ENCODE results near the gene NFATC2. TPM values are rescaled to one million over a fixed set of nuclear protein-coding genes. Genes with fewer than 3 reads are reported as not detected.

The NFATC2 gene
- total and polyA plus RNA-seq, 2 experiments from 2014 or later: 0.52 to 0.59 TPM

DNA sequence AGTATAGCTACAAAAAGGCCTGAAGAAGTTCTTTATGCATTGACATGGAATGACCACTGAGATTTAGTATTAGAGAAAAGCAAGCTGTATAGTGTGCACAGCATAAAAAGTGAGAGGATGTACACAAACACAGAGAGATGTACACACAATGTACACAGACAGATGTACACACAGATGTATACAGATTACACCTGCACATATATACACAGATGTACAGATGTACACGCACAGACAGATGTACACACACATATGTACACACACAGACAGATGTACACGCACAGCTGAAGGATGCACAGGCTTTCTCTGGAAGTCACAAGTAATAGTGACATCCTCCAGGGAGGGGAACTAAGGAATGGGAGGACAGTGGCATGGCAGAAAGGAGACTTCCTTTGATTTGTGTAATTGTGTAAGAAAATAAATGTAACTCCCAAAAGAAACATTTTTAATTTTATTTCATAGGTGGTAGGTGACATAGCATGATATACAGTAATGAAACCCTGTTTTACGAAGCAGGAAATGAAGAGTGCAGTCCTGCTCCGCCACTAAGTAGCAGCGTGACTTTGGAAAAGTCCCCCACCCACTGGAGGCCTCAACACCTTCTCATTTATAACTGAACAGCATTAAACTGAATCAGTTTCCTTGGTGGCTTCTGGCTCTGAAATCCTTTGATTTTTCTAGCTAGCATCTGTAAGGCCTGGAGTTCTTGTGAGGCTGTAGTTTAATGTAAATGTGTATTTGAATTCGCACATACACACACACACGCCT, 14.1 kb downstream of the NFATC2 start:
- Histone ChIP-seq H3K79me2 (replicated peaks; ENCODE audit: insufficient read depth) (no peaks in the 10 kb centered on the region), H3K27ac (ENCODE audit: low read depth) (no peak overlapping the region; the same call in 1 of the 2 replicates), H4K20me1 (replicated peaks; ENCODE audit: insufficient read depth) (no peaks in the 10 kb centered on the region), H3K4me2 (no peak overlapping the region), H3K27me3 (ENCODE audit: insufficient read depth) (no peaks in the 10 kb centered on the region), H3K4me1 (ENCODE audit: insufficient read depth) (no peaks in the 10 kb centered on the region), H3F3A (replicated peaks; ENCODE audit: low read depth) (no peaks in the 10 kb centered on the region), H2AFZ (no peak overlapping the region), H3K9me2 (ENCODE audit: insufficient read depth) (no peaks in the 10 kb centered on the region), H3K4me3 (no peak overlapping the region), H3K36me3 (ENCODE audit: insufficient read depth) (no peaks in the 10 kb centered on the region)
- TF ChIP-seq CREB1 (CRISPR knock-in tag; IDR thresholded peaks at IDR 0.05; ENCODE audit: low read depth) (no peak), ZNF114 (CRISPR knock-in tag; IDR thresholded peaks at IDR 0.05) (no peak), ZNF331 (CRISPR knock-in tag; IDR thresholded peaks at IDR 0.05; ENCODE audit: low read depth) (no peak), JUNB (IDR thresholded peaks at IDR 0.05; ENCODE audit: unreplicated experiment) (no peak), EZH2phosphoT487 (IDR thresholded peaks at IDR 0.05; ENCODE audit: unreplicated experiment) (no peak), EZH2 (IDR thresholded peaks at IDR 0.05; ENCODE audit: low read depth, unreplicated experiment) (no peak), NANOG (IDR thresholded peaks at IDR 0.05; ENCODE audit: borderline replicate concordance) (no peak), POLR2AphosphoS5 (IDR thresholded peaks at IDR 0.05; ENCODE audit: low read depth) (no peak), STAT1 (IDR thresholded peaks at IDR 0.05; ENCODE audit: unreplicated experiment) (no peak)
- TF ChIP-seq, protein P1, sequence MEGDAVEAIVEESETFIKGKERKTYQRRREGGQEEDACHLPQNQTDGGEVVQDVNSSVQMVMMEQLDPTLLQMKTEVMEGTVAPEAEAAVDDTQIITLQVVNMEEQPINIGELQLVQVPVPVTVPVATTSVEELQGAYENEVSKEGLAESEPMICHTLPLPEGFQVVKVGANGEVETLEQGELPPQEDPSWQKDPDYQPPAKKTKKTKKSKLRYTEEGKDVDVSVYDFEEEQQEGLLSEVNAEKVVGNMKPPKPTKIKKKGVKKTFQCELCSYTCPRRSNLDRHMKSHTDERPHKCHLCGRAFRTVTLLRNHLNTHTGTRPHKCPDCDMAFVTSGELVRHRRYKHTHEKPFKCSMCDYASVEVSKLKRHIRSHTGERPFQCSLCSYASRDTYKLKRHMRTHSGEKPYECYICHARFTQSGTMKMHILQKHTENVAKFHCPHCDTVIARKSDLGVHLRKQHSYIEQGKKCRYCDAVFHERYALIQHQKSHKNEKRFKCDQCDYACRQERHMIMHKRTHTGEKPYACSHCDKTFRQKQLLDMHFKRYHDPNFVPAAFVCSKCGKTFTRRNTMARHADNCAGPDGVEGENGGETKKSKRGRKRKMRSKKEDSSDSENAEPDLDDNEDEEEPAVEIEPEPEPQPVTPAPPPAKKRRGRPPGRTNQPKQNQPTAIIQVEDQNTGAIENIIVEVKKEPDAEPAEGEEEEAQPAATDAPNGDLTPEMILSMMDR (conservative IDR thresholded peaks at IDR 0.05; ENCODE audit: low read depth in 2 of 2): no peak
- TF ChIP-seq, protein P2, sequence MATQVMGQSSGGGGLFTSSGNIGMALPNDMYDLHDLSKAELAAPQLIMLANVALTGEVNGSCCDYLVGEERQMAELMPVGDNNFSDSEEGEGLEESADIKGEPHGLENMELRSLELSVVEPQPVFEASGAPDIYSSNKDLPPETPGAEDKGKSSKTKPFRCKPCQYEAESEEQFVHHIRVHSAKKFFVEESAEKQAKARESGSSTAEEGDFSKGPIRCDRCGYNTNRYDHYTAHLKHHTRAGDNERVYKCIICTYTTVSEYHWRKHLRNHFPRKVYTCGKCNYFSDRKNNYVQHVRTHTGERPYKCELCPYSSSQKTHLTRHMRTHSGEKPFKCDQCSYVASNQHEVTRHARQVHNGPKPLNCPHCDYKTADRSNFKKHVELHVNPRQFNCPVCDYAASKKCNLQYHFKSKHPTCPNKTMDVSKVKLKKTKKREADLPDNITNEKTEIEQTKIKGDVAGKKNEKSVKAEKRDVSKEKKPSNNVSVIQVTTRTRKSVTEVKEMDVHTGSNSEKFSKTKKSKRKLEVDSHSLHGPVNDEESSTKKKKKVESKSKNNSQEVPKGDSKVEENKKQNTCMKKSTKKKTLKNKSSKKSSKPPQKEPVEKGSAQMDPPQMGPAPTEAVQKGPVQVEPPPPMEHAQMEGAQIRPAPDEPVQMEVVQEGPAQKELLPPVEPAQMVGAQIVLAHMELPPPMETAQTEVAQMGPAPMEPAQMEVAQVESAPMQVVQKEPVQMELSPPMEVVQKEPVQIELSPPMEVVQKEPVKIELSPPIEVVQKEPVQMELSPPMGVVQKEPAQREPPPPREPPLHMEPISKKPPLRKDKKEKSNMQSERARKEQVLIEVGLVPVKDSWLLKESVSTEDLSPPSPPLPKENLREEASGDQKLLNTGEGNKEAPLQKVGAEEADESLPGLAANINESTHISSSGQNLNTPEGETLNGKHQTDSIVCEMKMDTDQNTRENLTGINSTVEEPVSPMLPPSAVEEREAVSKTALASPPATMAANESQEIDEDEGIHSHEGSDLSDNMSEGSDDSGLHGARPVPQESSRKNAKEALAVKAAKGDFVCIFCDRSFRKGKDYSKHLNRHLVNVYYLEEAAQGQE (IDR thresholded peaks at IDR 0.05; ENCODE audit: unreplicated experiment): no peak
- TF ChIP-seq, protein P3, sequence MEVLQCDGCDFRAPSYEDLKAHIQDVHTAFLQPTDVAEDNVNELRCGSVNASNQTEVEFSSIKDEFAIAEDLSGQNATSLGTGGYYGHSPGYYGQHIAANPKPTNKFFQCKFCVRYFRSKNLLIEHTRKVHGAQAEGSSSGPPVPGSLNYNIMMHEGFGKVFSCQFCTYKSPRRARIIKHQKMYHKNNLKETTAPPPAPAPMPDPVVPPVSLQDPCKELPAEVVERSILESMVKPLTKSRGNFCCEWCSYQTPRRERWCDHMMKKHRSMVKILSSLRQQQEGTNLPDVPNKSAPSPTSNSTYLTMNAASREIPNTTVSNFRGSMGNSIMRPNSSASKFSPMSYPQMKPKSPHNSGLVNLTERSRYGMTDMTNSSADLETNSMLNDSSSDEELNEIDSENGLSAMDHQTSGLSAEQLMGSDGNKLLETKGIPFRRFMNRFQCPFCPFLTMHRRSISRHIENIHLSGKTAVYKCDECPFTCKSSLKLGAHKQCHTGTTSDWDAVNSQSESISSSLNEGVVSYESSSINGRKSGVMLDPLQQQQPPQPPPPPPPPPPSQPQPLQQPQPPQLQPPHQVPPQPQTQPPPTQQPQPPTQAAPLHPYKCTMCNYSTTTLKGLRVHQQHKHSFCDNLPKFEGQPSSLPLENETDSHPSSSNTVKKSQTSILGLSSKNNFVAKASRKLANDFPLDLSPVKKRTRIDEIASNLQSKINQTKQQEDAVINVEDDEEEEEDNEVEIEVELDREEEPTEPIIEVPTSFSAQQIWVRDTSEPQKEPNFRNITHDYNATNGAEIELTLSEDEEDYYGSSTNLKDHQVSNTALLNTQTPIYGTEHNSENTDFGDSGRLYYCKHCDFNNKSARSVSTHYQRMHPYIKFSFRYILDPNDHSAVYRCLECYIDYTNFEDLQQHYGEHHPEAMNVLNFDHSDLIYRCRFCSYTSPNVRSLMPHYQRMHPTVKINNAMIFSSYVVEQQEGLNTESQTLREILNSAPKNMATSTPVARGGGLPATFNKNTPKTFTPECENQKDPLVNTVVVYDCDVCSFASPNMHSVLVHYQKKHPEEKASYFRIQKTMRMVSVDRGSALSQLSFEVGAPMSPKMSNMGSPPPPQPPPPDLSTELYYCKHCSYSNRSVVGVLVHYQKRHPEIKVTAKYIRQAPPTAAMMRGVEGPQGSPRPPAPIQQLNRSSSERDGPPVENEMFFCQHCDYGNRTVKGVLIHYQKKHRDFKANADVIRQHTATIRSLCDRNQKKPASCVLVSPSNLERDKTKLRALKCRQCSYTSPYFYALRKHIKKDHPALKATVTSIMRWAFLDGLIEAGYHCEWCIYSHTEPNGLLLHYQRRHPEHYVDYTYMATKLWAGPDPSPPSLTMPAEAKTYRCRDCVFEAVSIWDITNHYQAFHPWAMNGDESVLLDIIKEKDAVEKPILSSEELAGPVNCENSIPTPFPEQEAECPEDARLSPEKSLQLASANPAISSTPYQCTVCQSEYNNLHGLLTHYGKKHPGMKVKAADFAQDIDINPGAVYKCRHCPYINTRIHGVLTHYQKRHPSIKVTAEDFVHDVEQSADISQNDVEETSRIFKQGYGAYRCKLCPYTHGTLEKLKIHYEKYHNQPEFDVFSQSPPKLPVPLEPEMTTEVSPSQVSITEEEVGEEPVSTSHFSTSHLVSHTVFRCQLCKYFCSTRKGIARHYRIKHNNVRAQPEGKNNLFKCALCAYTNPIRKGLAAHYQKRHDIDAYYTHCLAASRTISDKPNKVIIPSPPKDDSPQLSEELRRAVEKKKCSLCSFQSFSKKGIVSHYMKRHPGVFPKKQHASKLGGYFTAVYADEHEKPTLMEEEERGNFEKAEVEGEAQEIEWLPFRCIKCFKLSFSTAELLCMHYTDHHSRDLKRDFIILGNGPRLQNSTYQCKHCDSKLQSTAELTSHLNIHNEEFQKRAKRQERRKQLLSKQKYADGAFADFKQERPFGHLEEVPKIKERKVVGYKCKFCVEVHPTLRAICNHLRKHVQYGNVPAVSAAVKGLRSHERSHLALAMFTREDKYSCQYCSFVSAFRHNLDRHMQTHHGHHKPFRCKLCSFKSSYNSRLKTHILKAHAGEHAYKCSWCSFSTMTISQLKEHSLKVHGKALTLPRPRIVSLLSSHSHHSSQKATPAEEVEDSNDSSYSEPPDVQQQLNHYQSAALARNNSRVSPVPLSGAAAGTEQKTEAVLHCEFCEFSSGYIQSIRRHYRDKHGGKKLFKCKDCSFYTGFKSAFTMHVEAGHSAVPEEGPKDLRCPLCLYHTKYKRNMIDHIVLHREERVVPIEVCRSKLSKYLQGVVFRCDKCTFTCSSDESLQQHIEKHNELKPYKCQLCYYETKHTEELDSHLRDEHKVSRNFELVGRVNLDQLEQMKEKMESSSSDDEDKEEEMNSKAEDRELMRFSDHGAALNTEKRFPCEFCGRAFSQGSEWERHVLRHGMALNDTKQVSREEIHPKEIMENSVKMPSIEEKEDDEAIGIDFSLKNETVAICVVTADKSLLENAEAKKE (CRISPR knock-in tag; IDR thresholded peaks at IDR 0.05): no peak
- TF ChIP-seq, protein P4, sequence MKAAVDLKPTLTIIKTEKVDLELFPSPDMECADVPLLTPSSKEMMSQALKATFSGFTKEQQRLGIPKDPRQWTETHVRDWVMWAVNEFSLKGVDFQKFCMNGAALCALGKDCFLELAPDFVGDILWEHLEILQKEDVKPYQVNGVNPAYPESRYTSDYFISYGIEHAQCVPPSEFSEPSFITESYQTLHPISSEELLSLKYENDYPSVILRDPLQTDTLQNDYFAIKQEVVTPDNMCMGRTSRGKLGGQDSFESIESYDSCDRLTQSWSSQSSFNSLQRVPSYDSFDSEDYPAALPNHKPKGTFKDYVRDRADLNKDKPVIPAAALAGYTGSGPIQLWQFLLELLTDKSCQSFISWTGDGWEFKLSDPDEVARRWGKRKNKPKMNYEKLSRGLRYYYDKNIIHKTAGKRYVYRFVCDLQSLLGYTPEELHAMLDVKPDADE (IDR thresholded peaks at IDR 0.05): no peak
- H3K27ac Mint-ChIP-seq: no peak overlapping the region
- no peaks in the 10 kb centered on the region for H3K9me3 Mint-ChIP-seq
- no peaks in the 10 kb centered on the region for H3K36me3 Mint-ChIP-seq (ENCODE audit: low read depth)
- peaks cover 8% of the 10 kb centered on the region for H3K4me1 Mint-ChIP-seq
- no peak overlapping the region for H3K4me3 Mint-ChIP-seq
- no peak for ATAC-seq
- no peak for DNase-seq (ENCODE audit: low spot score)
- H3K27me3 Mint-ChIP-seq (ENCODE audit: insufficient read depth, low read depth, poor library complexity): peaks cover 12% of the 10 kb centered on the region
